ENCODE measurements around the gene ADIRF. TPM values are rescaled to one million over a fixed set of nuclear protein-coding genes. Genes with fewer than 3 reads are reported as not detected.

The ADIRF gene
- polyA plus RNA-seq, 1 donor (not counting 4 experiments of a cell fraction or from before 2014, with no cell fraction given), result 157 TPM

DNA sequence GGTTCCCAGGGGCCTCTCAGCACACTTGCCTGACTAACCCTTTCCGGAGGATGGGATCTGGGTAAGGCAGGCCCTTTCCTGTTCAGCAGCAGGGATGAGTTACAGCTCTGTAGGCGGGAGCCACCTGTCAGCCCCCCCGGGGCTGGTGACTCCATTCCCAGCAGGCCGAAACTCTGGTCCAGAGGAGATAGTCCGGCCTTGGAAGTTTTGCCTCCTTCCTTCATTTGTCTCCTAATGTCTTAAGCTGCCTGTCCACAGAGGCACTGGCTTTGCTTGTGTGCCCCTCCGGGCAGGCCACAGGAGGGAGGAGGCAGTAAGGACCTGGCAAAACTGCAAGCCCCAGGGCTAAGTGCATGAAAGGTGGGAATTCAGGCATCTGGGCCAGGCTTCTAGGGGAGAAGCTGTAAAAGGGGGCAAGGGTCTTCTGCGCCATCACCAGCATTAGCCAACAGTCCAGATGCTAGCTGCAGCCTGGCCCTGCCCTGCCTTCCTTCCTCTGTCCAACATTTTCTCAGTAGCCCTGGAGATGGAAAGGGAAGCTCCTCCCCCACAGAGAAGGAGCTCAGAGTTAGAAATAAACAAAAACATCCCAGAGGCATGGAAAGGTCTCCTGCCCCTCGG, 1.2 kb downstream of the ADIRF start:
- Histone ChIP-seq H3K9me3 (ENCODE audit: control insufficient read depth, low read depth, low read length) (no peaks in the 10 kb centered on the region), H3K9me1 (ENCODE audit: control insufficient read depth, extremely low read depth, insufficient read depth, low read length) (peaks cover 2% of the 10 kb centered on the region), H3K4me3 (ENCODE audit: control insufficient read depth in 2 of 3, extremely low read depth in 1 of 3, insufficient read depth in 2 of 3, low read depth in 1 of 3, low read length in 3 of 3) (peak overlapping the region; percentile 61 to 95 (median 82)), H3K27me3 (ENCODE audit: control insufficient read depth, extremely low read depth, insufficient read depth, low read length) (no peaks in the 10 kb centered on the region), H3K4me1 (ENCODE audit: control insufficient read depth, extremely low read depth, insufficient read depth, low read length) (peaks cover 70% of the 10 kb centered on the region), H3K27ac (ENCODE audit: control insufficient read depth, insufficient read depth, low read length) (peak overlapping the region; percentile 100), H3K36me3 (ENCODE audit: control insufficient read depth in 2 of 2, extremely low read depth in 1 of 2, insufficient read depth in 2 of 2, low read length in 2 of 2) (peaks cover 2 to 6% of the 10 kb centered on the region in 2 experiments), H2AFZ (ENCODE audit: control insufficient read depth, low read length) (no peak overlapping the region), H3K4me2 (ENCODE audit: control insufficient read depth, extremely low read depth, insufficient read depth, low read depth, low read length) (peak overlapping the region; percentile 98), H3K9ac (ENCODE audit: control insufficient read depth, extremely low read depth, insufficient read depth, low read length) (peak overlapping the region; percentile 99), H4K20me1 (ENCODE audit: control insufficient read depth, extremely low read depth, insufficient read depth, low read length) (no peaks in the 10 kb centered on the region), H3K79me2 (ENCODE audit: control insufficient read depth, insufficient read depth, low read length) (peaks cover 26% of the 10 kb centered on the region)
- DNase-seq (ENCODE audit: low read depth, low spot score) (no peak), FAIRE-seq (peak; percentile 92)
- dilution Hi-C loops (cut with MboI; ENCODE audit: extremely low pct_ligation_motif_present, low sequenced_read_pairs), result no loop called here
- TF ChIP-seq EZH2 (IDR thresholded peaks at IDR 0.05; ENCODE audit: low read length), result no peak
- TF ChIP-seq, protein P1, sequence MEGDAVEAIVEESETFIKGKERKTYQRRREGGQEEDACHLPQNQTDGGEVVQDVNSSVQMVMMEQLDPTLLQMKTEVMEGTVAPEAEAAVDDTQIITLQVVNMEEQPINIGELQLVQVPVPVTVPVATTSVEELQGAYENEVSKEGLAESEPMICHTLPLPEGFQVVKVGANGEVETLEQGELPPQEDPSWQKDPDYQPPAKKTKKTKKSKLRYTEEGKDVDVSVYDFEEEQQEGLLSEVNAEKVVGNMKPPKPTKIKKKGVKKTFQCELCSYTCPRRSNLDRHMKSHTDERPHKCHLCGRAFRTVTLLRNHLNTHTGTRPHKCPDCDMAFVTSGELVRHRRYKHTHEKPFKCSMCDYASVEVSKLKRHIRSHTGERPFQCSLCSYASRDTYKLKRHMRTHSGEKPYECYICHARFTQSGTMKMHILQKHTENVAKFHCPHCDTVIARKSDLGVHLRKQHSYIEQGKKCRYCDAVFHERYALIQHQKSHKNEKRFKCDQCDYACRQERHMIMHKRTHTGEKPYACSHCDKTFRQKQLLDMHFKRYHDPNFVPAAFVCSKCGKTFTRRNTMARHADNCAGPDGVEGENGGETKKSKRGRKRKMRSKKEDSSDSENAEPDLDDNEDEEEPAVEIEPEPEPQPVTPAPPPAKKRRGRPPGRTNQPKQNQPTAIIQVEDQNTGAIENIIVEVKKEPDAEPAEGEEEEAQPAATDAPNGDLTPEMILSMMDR (optimal IDR thresholded peaks at IDR 0.05 in 1 of 3, IDR thresholded peaks at IDR 0.05 in 1 of 3, conservative IDR thresholded peaks at IDR 0.05 in 1 of 3; ENCODE audit: extremely low read depth in 1 of 3, insufficient read depth in 2 of 3, low read length in 3 of 3), result no peak

- H4K20me1 ChIP-seq (ENCODE audit: control insufficient read depth, extremely low read depth, insufficient read depth, low read length), result no peaks in the 10 kb centered on the region
- H3K4me2 ChIP-seq (ENCODE audit: control insufficient read depth, extremely low read depth, insufficient read depth, low read depth, low read length), result peak overlapping the region; percentile 98
- peak; percentile 63 for FAIRE-seq
- dilution Hi-C loops (cut with MboI; ENCODE audit: extremely low pct_ligation_motif_present, low sequenced_read_pairs), result no loop called here
- peak overlapping the region; percentile 61 to 95 (median 82) for H3K4me3 ChIP-seq (ENCODE audit: control insufficient read depth in 2 of 3, extremely low read depth in 1 of 3, insufficient read depth in 2 of 3, low read depth in 1 of 3, low read length in 3 of 3)
- H3K79me2 ChIP-seq (ENCODE audit: control insufficient read depth, insufficient read depth, low read length), result peaks cover 26% of the 10 kb centered on the region
- TF ChIP-seq, protein P1 (optimal IDR thresholded peaks at IDR 0.05 in 1 of 3, IDR thresholded peaks at IDR 0.05 in 1 of 3, conservative IDR thresholded peaks at IDR 0.05 in 1 of 3; ENCODE audit: extremely low read depth in 1 of 3, insufficient read depth in 2 of 3, low read length in 3 of 3), result no peak
- TF ChIP-seq EZH2 (IDR thresholded peaks at IDR 0.05; ENCODE audit: low read length), result no peak
- H3K27ac ChIP-seq (ENCODE audit: control insufficient read depth, insufficient read depth, low read length), result peak overlapping the region; percentile 100
- peaks cover 2 to 6% of the 10 kb centered on the region in 2 experiments for H3K36me3 ChIP-seq (ENCODE audit: control insufficient read depth in 2 of 2, extremely low read depth in 1 of 2, insufficient read depth in 2 of 2, low read length in 2 of 2)
- H2AFZ ChIP-seq (ENCODE audit: control insufficient read depth, low read length), result no peak overlapping the region
- H3K4me1 ChIP-seq (ENCODE audit: control insufficient read depth, extremely low read depth, insufficient read depth, low read length), result peaks cover 75% of the 10 kb centered on the region
- no peaks in the 10 kb centered on the region for H3K9me3 ChIP-seq (ENCODE audit: control insufficient read depth, low read depth, low read length)
- no peak for DNase-seq (ENCODE audit: low read depth, low spot score)
- no peaks in the 10 kb centered on the region for H3K9me1 ChIP-seq (ENCODE audit: control insufficient read depth, extremely low read depth, insufficient read depth, low read length)
- H3K27me3 ChIP-seq (ENCODE audit: control insufficient read depth, extremely low read depth, insufficient read depth, low read length), result no peaks in the 10 kb centered on the region
- H3K9ac ChIP-seq (ENCODE audit: control insufficient read depth, extremely low read depth, insufficient read depth, low read length), result peak overlapping the region; percentile 99
These were observed 2.1 kb downstream of the ADIRF start for GRCh38 chr10:86970162-86970981.
